GM19468 (cell line): ENCODE measurements around the gene ANO1.

Experiments used
- ATAC-seq: cut with Tn5 transposase; IDR thresholded peaks from one replicate; pipeline ENCODE4 v1.9.1; 2021; ENCODE audit warnings: mild to moderate bottlenecking, moderate library complexity, moderate number of reproducible peaks; ENCODE audit not compliant: unreplicated experiment; ENCODE audit errors: extremely low read depth

Gene ANO1

GRCh38 chr11:70049045-70049444 lies 29.1 kb upstream of the ANO1 start:
- no peak for ATAC-seq

- no peak for ATAC-seq
Observed at GRCh38 chr11:70050243-70050642, 27.9 kb upstream of the ANO1 start.

- no peak for ATAC-seq
Observed at GRCh38 chr11:70054004-70054403, 24.1 kb upstream of the ANO1 start.

GRCh38 chr11:70055444-70055843 lies 22.7 kb upstream of the ANO1 start:
- ATAC-seq: no peak

GRCh38 chr11:70057080-70057479 lies 21.0 kb upstream of the ANO1 start:
- no peak for ATAC-seq

GRCh38 chr11:70059971-70060370 lies 18.1 kb upstream of the ANO1 start:
- ATAC-seq: no peak

- ATAC-seq: no peak
Observed at GRCh38 chr11:70060611-70061293, 17.4 kb upstream of the ANO1 start.

GRCh38 chr11:70061734-70062133 lies 16.4 kb upstream of the ANO1 start:
- ATAC-seq: no peak

GRCh38 chr11:70063121-70063520 lies 15.0 kb upstream of the ANO1 start:
- no peak for ATAC-seq

- ATAC-seq: no peak
Observed at GRCh38 chr11:70063555-70063954, 14.6 kb upstream of the ANO1 start.

- ATAC-seq: no peak
Observed at GRCh38 chr11:70064008-70064725, 13.9 kb upstream of the ANO1 start.

GRCh38 chr11:70064726-70065317 lies 13.3 kb upstream of the ANO1 start:
- no peak for ATAC-seq

GRCh38 chr11:70065318-70066135 lies 12.6 kb upstream of the ANO1 start:
- no peak for ATAC-seq

GRCh38 chr11:70066136-70066520 lies 12.0 kb upstream of the ANO1 start:
- no peak for ATAC-seq

- ATAC-seq: no peak
Observed at GRCh38 chr11:70066628-70067027, 11.5 kb upstream of the ANO1 start.

- ATAC-seq: no peak
Observed at GRCh38 chr11:70067036-70067435, 11.1 kb upstream of the ANO1 start.

- no peak for ATAC-seq
Observed at GRCh38 chr11:70067591-70068341, 10.4 kb upstream of the ANO1 start.

- no peak for ATAC-seq
Observed at GRCh38 chr11:70068345-70068744, 9.8 kb upstream of the ANO1 start.

- ATAC-seq: no peak
Observed at GRCh38 chr11:70068950-70069349, 9.2 kb upstream of the ANO1 start.

GRCh38 chr11:70070706-70071105 lies 7.4 kb upstream of the ANO1 start:
- ATAC-seq: no peak
